ENCODE results near the gene DYNLT1. TPM values are rescaled to one million over a fixed set of nuclear protein-coding genes. Genes with fewer than 3 reads are reported as not detected.

Gene DYNLT1
- total RNA-seq, 2 donors from 2014 or later: 57.3 to 91.5 TPM

DNA sequence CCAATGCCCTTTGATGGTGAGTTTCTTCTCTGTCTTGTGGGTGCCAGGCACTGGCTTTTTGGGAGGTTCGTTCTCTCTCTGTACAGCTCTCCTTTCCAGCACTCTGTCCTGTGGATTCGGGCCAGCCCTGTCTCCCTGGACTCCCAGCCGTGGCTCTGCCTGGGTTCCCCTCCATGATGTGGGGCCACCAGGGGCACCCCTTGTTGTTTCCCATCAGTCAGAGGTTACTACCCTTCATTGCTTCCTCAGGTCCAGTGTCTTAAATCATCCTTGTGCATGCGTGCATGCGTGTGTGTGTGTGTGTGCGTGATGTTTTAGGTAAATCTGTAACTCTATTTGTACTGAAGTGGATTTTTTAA lies 40.5 kb downstream of the DYNLT1 start:
- Histone ChIP-seq H3K27me3 (no peaks in the 10 kb centered on the region), H3K4me1 (peaks cover 0 to under 1% of the 10 kb centered on the region in 2 donors), H3K36me3 (peaks cover 21% of the 10 kb centered on the region), H3K27ac (no peak overlapping the region), H3K9me3 (no peaks in the 10 kb centered on the region), H3K4me3 (no peak overlapping the region)
- no peak for DNase-seq (ENCODE audit: low spot score)
- TF ChIP-seq, protein P1, sequence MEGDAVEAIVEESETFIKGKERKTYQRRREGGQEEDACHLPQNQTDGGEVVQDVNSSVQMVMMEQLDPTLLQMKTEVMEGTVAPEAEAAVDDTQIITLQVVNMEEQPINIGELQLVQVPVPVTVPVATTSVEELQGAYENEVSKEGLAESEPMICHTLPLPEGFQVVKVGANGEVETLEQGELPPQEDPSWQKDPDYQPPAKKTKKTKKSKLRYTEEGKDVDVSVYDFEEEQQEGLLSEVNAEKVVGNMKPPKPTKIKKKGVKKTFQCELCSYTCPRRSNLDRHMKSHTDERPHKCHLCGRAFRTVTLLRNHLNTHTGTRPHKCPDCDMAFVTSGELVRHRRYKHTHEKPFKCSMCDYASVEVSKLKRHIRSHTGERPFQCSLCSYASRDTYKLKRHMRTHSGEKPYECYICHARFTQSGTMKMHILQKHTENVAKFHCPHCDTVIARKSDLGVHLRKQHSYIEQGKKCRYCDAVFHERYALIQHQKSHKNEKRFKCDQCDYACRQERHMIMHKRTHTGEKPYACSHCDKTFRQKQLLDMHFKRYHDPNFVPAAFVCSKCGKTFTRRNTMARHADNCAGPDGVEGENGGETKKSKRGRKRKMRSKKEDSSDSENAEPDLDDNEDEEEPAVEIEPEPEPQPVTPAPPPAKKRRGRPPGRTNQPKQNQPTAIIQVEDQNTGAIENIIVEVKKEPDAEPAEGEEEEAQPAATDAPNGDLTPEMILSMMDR (IDR thresholded peaks at IDR 0.05): no peak

DNA sequence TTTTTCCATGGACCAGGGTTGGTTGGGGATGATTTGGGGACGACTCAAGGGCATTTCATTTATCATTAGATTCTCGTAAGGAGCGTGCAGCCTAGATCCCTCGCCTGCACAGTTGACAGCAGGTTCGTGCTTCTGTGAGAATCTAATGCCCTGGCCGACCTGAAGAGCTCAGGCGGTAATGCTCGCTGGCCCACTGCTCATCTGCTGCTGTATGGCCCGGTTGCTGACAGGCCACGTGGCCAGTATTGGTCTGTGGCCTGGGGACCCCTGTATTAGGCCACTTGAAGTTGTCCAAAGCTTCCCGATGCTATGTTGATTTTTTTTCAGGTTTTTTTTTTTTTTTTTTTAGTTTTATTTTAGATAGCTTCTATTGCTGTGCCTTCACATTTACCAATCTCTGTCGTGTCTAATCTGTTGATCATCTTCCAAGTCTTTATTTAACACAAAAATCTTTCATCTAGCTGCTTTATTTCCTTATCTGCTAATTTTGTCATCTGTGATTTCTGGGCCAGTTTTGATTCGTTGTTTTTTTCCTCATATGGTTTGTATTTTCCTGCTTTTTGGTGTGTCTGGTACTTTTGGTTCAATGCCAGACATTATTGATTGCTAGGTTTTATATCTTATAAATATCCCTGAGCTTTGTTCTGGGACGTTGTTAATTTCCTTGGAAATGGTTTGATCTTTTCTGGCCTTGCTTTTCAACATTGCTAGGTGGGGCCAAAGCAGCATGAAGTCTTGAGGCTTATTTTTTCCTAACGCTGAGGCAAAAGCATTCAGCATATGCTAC lies 41.1 kb downstream of the DYNLT1 start:
- H3K36me3 ChIP-seq: peaks cover 15% of the 10 kb centered on the region

DNA sequence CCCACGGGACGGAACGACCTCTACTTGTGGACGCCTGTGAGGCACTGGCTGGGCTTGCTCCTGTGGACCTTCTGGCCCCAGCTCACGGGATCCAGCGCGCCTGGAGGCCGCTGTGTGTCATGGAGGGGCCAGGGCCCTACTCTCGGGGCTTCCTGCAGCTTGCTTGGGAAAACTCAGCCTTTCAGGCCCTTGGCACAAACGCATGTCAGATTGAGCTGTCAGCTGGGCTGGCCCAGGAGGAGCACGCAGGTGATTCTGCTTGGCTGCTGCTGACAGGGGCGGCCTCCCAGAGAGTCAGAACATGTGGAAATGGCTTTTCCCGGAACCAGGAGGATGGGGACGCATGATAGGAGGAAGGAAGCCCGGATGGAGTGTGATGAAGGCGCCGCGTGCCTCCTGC lies 44.9 kb downstream of the DYNLT1 start:
- TF ChIP-seq, protein P1 (IDR thresholded peaks at IDR 0.05): no peak
- H3K9me3 ChIP-seq: no peaks in the 10 kb centered on the region
- H3K4me1 ChIP-seq: no peaks in the 10 kb centered on the region
- no peak overlapping the region for H3K4me3 ChIP-seq
- H3K27me3 ChIP-seq: no peaks in the 10 kb centered on the region
- no peak overlapping the region for H3K27ac ChIP-seq
- no peaks in the 10 kb centered on the region for H3K36me3 ChIP-seq
- no peak for DNase-seq (ENCODE audit: low spot score)

More for the DNA sequence above, 41.1 kb downstream of the DYNLT1 start:
- H3K27ac ChIP-seq: no peak overlapping the region
- DNase-seq (ENCODE audit: low spot score): no peak
- TF ChIP-seq, protein P1 (IDR thresholded peaks at IDR 0.05): no peak
- H3K9me3 ChIP-seq: no peaks in the 10 kb centered on the region
- no peaks in the 10 kb centered on the region for H3K27me3 ChIP-seq
- no peak overlapping the region for H3K4me3 ChIP-seq
- no peaks in the 10 kb centered on the region for H3K4me1 ChIP-seq

DNA sequence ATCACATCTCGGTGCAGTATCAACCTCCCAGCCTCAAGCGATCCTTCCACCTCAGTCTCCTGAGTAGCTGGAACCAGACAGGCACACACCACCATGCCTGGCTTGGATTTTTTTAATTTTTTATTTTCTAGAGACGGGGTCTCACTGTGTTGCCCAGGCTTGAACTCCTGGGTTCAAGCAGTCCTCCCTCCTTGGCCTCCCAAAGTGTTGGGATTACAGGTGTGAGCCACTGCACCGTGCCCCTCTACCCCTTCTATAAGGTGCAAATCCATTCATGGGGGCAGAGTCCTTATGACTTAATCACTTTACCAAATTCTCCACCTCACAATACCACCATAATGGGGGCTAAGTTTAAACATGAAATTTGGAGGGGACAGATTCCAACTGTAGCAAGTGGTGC lies 47.0 kb downstream of the DYNLT1 start:
- H3K4me1 ChIP-seq: no peaks in the 10 kb centered on the region
- no peaks in the 10 kb centered on the region for H3K9me3 ChIP-seq
- no peak for DNase-seq (ENCODE audit: low spot score)
- no peaks in the 10 kb centered on the region for H3K27me3 ChIP-seq
- TF ChIP-seq, protein P1 (IDR thresholded peaks at IDR 0.05): no peak
- H3K27ac ChIP-seq: no peak overlapping the region
- H3K36me3 ChIP-seq: peaks cover 4% of the 10 kb centered on the region
- H3K4me3 ChIP-seq: no peak overlapping the region

DNA sequence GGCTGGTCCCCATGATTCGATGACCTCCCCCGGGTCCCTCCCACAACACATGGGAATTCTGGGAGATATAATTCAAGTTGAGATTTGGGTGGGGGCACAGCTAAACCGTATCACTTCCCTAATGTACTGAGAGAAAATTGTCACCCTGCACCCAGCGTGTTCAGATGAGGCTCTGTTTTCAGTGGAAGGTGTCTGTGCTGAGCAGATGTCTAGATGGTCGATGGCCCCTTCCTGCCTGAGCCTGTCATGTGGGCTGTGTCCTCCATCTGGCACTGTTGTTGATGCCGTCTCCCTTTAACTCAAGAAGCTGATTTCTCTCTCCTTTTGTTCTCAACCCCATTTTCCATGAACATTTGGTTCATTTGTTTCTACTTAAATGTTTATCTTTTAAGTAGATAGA lies 47.7 kb downstream of the DYNLT1 start:
- TF ChIP-seq, protein P1 (IDR thresholded peaks at IDR 0.05): no peak
- Histone ChIP-seq H3K4me1 (no peaks in the 10 kb centered on the region), H3K9me3 (no peaks in the 10 kb centered on the region), H3K36me3 (peaks cover 10% of the 10 kb centered on the region), H3K27ac (no peak overlapping the region), H3K4me3 (no peak overlapping the region), H3K27me3 (no peaks in the 10 kb centered on the region)
- no peak for DNase-seq (ENCODE audit: low spot score)

DNA sequence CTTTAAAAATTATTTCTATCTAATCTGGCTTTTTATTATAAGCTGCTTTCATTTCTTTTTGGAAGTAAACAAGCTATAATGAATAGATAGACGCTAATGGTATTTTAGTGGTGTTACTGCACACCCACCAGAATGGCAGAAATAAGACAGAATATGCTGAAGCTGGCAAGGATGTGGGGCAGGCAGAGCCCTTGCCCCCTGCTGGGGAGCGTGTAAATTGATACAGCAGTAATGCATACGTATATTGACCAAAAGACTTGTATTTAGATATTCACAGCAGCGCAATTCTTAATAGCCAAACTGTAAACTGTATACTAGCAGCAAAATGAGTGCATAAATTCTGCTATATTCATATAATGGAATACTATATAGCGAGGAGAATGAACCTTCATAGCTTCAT lies 49.3 kb downstream of the DYNLT1 start:
- DNase-seq (ENCODE audit: low spot score): no peak
- Histone ChIP-seq H3K4me3 (no peak overlapping the region), H3K4me1 (no peaks in the 10 kb centered on the region), H3K27me3 (no peaks in the 10 kb centered on the region), H3K9me3 (no peaks in the 10 kb centered on the region), H3K27ac (no peak overlapping the region), H3K36me3 (peaks cover 26% of the 10 kb centered on the region)
- TF ChIP-seq, protein P1 (IDR thresholded peaks at IDR 0.05): no peak
